Gastrocnemius medialis (tissue), 4 donors: ENCODE data around the gene HOXB6.

Experiments used
- POLR2A ChIP-seq, 2 donors: fragments of 450-650 bp; IDR thresholded peaks; one replicate each; pipeline ENCODE4 v1.6.1; 2017; ENCODE audit warnings: antibody characterized with exemption in 2 of 2, mild to moderate bottlenecking in 2 of 2, moderate library complexity in 2 of 2
- TF ChIP-seq, protein P1 (sequence below), 5 experiments: fragments of 450-650 bp in 3 of 5; fragments of 200-600 bp in 2 of 5; sonication (generic) in 2 of 5; IDR thresholded peaks in 4 of 5; conservative IDR thresholded peaks in 1 of 5; 1 replicate in 4 of 5; 2 replicates in 1 of 5; pipeline ENCODE4 v1.5.1; 2016 to 2019; ENCODE audit warnings: antibody characterized with exemption in 5 of 5, mild to moderate bottlenecking in 3 of 5, moderate library complexity in 3 of 5

DNA sequence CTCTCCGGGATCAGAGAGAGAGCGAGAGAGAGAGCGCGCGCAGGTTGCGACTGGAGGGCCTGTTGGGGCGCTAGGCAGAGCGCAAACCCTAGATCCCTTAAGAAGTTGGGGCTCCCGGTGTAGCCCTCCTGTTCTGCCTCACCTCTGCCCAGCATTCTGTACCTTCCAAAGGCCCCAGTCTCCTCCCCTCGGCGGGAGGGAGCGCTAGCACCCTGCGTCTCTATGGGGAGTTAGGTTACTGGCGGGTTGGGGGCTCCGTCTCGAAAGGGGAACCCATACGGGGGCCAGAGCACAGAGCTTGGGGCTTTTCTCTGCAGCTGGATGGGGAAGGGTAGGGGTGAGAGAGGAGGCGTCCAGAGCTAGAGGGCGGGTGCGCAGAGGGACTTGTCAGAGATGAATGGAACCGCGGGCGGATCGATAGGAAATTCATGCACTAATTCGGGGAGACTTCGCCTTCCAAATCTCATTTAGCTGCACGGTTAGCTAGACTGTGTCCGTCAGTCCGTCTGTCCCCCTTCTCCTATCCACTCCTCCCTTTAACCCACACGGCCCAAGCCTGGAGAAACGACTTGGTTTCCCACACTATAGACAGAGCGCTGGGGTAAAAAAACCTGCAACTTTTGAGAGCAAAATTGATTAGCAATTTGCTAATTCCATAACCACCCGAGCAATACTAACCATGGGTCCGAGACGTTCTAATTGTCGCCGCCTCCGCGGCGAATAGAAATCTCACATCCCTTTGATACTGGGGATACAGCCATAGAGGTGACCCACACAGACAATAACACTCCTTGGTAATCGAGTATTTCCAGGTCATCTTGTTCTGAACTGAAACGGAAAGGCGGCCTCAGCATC is 25.9 kb downstream of the HOXB6 start:
- TF ChIP-seq, protein P1, sequence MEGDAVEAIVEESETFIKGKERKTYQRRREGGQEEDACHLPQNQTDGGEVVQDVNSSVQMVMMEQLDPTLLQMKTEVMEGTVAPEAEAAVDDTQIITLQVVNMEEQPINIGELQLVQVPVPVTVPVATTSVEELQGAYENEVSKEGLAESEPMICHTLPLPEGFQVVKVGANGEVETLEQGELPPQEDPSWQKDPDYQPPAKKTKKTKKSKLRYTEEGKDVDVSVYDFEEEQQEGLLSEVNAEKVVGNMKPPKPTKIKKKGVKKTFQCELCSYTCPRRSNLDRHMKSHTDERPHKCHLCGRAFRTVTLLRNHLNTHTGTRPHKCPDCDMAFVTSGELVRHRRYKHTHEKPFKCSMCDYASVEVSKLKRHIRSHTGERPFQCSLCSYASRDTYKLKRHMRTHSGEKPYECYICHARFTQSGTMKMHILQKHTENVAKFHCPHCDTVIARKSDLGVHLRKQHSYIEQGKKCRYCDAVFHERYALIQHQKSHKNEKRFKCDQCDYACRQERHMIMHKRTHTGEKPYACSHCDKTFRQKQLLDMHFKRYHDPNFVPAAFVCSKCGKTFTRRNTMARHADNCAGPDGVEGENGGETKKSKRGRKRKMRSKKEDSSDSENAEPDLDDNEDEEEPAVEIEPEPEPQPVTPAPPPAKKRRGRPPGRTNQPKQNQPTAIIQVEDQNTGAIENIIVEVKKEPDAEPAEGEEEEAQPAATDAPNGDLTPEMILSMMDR (IDR thresholded peaks at IDR 0.05 in 4 of 5, conservative IDR thresholded peaks at IDR 0.05 in 1 of 5), result no peak
- no peak for TF ChIP-seq POLR2A (IDR thresholded peaks at IDR 0.05)
